Retinal pigment epithelial cell (primary cell): ENCODE data around the gene MASP1.
A peak's percentile ranks its signal among the peaks of the same experiment; 100 is the strongest.

Experiments
- DNase-seq: peaks from one replicate; pipeline ENCODE4 v3.0.0-alpha.2; 2010; ENCODE audit warnings: low read depth
- H3K4me3 ChIP-seq: 2 replicates; pipeline ENCODE4 v1.5.1; 2011; ENCODE audit warnings: mild to moderate bottlenecking, low read length, control low read depth, moderate library complexity
- TF ChIP-seq, protein P1 (sequence below): conservative IDR thresholded peaks from 2 replicates; pipeline ENCODE4 v1.5.1; 2011; ENCODE audit warnings: low read depth, low read length, control low read depth, inconsistent platforms

Gene MASP1

DNA sequence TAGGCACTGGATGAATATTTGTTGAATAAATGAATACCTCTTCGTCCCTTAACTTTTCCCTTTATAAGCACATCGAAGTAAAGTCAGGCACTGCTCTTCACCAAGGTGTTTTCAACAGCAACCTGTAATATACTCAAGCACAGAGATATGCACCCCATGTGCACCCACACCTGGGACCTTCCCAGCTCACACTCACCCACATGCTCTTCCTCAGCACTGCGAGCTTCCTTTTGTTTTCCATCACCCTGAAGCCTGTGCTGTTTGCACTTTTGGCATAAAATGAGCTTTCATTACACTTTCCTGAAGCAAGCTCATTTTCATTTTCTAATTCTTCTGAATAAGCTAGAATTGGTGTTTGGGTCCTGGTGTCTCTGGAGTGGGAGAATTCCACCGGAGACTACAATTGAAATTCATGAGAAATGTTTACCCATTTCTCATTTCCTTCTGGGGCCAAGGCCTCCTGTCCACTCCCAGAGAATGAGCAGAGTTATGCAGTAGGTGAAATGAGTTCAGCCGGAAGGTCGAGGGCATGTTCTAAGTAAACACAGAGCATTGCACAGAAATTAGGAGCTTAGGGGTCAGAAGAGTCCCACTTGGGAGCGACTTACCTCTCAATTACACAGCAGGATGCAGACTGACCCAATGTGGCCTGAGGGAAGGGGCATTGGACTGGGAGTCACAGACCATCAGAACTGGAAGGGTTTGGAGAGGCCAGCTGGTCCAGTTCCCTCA is 15.0 kb downstream of the MASP1 start:
- DNase-seq = no peak
- TF ChIP-seq, protein P1, sequence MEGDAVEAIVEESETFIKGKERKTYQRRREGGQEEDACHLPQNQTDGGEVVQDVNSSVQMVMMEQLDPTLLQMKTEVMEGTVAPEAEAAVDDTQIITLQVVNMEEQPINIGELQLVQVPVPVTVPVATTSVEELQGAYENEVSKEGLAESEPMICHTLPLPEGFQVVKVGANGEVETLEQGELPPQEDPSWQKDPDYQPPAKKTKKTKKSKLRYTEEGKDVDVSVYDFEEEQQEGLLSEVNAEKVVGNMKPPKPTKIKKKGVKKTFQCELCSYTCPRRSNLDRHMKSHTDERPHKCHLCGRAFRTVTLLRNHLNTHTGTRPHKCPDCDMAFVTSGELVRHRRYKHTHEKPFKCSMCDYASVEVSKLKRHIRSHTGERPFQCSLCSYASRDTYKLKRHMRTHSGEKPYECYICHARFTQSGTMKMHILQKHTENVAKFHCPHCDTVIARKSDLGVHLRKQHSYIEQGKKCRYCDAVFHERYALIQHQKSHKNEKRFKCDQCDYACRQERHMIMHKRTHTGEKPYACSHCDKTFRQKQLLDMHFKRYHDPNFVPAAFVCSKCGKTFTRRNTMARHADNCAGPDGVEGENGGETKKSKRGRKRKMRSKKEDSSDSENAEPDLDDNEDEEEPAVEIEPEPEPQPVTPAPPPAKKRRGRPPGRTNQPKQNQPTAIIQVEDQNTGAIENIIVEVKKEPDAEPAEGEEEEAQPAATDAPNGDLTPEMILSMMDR = no peak
- H3K4me3 ChIP-seq = no peak overlapping the region

DNA sequence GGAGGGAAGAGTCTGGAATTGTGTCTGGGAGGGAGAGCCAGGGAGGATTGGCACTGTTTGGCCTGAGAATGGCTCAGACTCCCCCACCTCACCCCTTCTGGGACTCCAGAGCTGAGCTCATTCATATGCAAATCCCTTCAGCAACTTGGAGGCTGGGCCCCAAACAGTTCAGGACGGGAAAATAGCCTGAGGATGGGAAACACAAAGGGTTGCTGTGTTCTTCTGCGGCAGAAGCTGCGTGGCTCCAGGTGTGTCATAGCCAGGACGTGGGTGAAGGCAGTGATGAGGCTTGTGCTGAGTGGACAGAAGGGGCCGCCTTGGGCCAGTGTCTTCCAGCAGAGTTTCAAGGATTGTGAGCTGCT is 16.6 kb downstream of the MASP1 start:
- TF ChIP-seq, protein P1 = no peak
- H3K4me3 ChIP-seq = no peak overlapping the region
- DNase-seq = peak; percentile 11

DNA sequence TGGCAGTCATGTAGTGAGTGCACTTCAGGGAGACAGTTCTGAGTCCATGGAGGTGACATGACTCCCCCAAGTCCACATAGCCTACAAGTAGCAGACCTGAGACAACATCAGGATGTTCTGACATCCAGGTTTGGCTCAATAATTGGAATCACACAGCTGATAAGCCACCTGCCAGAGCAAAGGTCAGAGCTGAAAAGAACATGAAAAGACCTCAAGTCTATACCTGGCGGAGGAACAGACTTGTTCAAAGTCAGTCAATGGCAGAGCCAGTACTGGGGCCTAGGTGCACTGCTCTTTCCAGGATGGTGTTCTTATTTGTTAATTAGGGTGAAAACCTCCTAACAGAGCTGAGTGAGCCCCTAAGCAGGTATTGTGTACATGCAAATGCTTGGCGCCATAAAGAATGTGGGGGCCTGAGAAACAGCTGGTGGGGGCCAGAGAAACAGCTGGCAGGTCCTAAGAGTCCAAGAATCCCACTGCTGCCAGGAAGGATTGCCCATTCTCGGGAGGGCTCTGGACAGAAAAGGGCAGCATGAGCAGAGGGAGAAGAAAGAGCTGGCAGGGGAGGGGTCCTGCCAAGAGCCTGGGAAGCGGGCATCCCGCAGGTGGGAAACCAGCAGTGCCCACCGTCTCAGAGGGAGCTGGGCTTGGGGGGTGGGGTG is 17.1 kb downstream of the MASP1 start:
- no peak for DNase-seq
- TF ChIP-seq, protein P1 = no peak
- no peak overlapping the region for H3K4me3 ChIP-seq

DNA sequence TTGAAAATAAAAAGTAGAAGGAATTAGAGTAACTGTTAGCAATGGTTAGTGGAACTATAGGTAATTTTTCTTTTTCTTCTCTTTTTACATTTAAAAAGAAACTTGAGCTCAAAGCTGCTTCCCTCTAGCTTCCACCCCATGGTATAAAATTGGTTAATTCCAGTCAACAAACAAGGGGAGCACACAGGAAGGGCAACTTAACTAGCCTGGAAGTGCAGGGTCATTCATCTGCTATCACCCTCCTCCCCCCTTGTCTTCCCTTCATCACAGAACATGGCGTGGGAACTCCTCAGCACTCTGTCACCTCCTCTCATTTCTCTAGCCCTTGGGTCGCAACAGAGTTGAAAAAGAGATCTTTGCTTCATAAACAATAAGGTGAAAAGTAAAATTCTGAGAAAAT is 20.0 kb downstream of the MASP1 start:
- TF ChIP-seq, protein P1 = no peak
- no peak for DNase-seq
- no peak overlapping the region for H3K4me3 ChIP-seq

DNA sequence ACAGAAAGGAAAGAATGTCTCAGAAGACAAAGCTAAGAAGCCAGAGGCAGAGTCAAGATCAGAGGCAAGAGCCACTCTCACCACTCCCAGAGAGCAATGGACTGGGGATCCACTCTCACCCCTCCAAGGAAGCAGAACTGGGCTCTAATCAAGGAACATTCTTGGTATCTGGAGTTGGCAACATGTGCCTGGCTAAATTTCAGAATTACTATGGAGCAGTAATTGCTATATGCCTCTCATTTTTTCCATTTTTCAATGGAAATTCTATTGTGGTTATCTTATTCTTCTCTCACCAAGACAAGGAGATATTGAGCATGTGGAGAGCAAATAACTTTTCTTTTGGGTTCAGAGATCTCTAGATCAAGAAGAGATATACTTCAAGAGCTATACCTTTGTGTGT is 22.1 kb downstream of the MASP1 start:
- DNase-seq = no peak

DNA sequence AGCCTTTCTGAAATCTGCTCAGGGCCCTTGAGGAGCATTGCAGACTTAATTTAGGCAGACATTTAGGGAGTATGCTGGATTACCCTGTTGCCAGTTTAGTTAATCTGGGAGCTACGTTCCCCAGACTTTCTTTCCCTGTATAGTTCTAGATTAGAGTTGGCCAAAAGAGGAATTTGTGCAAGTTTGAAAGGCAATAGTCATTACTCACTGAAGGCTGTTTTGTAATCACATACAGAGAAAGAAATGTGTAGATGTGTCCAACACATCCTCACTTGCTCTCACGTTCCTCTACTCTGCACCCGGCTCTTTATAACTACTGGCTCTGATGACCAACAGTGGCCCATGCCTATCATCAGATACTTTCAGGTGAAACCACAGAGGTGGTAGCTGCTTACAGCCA is 24.2 kb downstream of the MASP1 start:
- H3K4me3 ChIP-seq = no peak overlapping the region
- TF ChIP-seq, protein P1 = no peak
- no peak for DNase-seq

More for the DNA sequence above, 22.1 kb downstream of the MASP1 start:
- no peak overlapping the region for H3K4me3 ChIP-seq
- TF ChIP-seq, protein P1 = no peak

DNA sequence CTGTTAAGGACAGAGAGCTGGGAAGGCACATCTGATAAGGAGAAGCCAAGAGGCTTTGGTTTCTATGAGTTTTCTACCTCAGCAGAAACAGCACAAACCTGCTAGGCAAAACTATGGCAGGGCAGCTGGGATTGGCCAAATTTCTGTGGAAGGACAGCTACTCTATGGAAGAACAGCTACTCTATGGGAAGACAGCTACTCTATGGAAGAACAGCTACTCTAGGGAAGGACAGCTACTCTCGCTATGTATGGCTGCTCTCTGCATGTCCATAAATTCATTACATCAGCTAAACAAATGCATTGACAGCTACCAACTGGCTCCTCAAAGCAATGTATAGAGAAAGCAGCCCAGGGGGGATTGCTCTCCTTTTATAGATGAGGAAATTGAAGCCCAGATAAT is 24.8 kb downstream of the MASP1 start:
- H3K4me3 ChIP-seq = no peak overlapping the region
- TF ChIP-seq, protein P1 = no peak
- no peak for DNase-seq
